HG02798 (cell line): ENCODE data around the gene TSSC4.

Source experiments
- ATAC-seq: cut with Tn5 transposase; IDR thresholded peaks from one replicate; pipeline ENCODE4 v1.9.1; 2021; ENCODE audit warnings: mild to moderate bottlenecking; ENCODE audit not compliant: unreplicated experiment, poor library complexity

The TSSC4 gene

GRCh38 chr11:2368178-2368850 lies 32.2 kb upstream of the TSSC4 start:
- no peak for ATAC-seq

DNA sequence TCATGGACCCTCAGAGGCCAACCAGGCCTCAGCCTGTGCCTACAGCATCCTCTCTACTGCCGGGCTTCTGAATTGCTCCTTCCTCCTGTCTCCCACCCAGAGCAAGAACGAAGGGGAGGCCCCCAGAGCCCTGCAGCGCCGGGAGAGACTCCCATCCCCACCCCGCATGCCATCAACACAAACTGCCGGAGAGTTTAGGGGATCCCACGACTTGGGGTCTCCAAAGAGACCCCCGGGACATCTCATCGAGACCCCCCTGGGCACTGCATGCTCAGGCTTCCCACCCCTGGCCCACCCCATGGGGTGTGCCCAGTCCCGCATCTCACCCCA lies 31.7 kb upstream of the TSSC4 start:
- ATAC-seq: no peak

- no peak for ATAC-seq
These were observed 31.2 kb upstream of the TSSC4 start for GRCh38 chr11:2369320-2369719.

DNA sequence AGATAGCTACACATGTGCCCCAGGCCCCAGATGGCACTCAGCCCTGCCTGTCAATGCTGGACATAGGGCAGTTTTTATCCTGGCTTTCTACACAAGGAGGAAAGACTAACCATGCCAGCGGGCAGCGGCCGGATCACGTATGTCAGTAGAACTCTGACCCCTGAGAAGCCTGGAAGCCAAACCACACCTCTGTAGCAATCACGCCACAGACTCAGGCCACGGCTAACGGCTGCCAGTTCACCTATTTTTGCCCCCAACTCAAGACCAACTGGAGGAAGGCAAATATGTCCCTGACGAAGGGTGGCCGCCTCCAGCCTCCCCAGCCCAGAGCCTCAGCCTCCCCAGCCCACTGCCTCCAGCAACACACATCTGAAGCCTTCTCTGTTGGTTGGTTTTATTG lies 30.7 kb upstream of the TSSC4 start:
- ATAC-seq: no peak

DNA sequence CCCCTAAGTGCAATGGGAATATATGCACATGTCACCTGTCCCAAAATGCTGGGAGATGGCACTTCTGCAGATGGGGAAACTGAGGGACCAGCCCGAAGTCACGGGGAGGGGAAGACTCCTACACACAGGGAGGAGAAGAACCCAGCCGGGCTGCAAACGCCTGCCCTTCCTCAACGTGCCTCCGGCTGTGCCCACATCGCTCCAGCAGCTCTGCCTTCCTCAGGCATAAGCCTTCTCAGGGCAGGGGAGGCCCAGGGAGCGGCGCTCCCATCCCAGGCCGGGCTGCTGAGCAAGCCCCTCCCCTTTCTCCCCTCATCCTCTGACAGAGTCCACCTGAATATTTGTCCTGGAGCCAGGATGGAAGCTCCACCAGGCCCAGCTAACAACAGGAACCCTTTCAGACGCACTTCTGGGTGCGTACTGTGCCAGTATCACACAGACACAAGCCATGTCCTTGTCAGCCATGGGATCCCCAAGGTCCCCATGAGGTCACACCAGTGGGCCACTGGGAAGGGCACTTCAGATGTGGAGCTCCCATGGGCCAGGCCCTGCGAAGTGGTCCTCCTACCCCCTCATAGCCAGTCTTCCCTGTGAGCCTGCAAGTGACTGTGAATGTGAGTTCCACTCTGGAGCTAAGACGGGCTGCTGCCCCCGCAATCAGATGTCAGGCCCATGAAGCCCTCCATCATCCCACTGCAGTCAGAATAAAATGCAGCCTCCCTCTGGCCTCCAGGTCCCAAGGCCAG lies 25.9 kb upstream of the TSSC4 start:
- ATAC-seq: no peak

DNA sequence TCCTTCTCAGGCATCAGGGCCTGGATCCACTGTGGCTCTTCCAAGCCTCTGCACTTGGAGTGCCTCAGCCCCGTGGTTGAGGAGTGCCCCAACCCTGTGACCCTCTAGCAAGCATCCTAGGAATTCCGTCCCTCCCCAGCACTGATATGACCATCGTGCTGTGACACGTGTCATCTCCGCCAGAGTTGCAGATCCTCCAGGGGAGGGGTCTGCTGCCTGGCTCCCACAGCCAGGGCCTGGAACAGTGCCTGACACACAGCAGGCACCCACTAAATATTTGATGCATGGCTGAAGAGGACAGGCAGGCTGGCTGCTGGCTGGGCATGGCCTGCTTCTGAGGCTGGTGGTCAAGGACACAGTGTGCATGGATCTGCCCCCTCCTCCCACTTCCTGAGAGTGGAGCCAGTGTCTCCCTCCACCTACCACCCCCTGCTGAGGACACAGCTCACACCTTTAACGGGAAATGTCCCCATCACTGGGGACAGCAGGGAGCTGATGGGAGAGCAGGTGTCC lies 25.2 kb upstream of the TSSC4 start:
- ATAC-seq: no peak

DNA sequence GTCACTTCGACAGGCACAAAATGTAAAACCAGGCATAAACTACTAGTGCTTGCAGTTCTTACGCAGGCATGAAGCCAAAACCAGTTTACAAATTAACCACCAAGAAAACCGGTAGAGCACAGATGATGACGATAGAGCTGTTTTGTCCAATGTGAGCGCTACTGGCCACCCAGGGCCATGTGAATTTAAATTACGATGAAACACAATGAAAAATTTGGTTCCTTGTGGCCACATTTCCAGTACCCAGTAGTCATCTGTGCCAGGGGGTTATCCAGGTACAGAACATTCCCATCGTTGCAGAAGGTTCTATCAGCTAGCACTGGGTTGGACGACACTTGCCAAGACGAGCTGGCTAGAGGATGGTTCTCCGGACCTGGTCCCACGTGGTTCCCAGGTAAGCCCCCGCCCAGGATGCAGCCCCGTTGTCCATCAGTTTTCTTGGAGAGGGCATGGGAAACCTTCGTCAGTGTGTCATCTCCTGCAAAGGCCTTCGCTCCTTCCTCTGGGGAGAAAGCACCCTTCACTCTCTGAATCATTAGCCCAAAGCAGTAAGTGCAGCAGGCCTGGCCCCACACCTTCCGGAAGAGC lies 24.5 kb upstream of the TSSC4 start:
- ATAC-seq: no peak

GRCh38 chr11:2376751-2377451 lies 23.6 kb upstream of the TSSC4 start, which contains the start of gene CD81:
TSS of gene CD81 (plus strand) at chr11:2377310. CDS start at chr11:2377550, 240 bp downstream.
- ATAC-seq: peak; percentile 47

DNA sequence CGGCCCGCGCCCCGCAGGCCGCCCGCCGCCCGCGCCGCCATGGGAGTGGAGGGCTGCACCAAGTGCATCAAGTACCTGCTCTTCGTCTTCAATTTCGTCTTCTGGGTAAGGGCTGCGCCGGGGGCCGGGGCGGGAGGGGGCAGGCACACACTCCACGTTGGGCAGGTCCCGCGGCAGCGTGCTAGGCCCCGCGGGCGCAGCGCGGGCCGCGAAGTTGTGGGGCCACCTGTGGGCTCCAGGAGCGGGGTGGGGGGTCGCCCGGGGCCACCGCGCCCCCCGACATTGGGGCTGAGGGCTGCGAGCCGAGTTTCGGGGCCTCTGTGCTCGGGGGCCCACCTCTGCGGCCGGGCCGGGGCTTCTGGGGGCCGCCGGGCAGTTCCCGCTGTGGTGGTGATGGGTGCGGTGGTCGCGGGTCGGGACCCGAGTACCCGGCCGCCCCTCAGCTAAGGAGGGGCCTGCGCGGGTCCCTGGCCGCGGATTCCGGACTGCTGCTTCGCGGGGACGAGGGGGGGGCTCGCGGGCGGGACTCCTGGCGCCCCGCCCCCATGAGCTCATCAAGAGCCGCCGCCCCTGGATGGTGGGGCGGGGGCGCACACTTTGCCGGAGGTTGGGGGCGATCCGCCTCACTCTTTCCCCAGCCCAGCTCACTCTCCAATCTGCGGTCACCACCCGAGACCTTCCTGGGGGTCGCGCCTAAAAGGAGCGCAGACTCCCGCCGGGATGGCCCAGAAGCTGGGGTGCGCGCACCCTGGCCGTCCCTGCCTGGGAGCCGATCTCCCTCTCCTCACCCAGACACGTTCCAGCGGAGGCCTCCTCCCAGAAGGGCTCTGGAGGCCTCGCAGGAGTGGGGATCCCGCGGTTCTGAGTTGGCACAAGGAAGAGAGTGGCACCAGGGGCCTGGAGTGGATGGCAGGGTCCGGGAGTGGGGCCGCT lies 22.8 kb upstream of the TSSC4 start:
- ATAC-seq: peak; percentile 21

DNA sequence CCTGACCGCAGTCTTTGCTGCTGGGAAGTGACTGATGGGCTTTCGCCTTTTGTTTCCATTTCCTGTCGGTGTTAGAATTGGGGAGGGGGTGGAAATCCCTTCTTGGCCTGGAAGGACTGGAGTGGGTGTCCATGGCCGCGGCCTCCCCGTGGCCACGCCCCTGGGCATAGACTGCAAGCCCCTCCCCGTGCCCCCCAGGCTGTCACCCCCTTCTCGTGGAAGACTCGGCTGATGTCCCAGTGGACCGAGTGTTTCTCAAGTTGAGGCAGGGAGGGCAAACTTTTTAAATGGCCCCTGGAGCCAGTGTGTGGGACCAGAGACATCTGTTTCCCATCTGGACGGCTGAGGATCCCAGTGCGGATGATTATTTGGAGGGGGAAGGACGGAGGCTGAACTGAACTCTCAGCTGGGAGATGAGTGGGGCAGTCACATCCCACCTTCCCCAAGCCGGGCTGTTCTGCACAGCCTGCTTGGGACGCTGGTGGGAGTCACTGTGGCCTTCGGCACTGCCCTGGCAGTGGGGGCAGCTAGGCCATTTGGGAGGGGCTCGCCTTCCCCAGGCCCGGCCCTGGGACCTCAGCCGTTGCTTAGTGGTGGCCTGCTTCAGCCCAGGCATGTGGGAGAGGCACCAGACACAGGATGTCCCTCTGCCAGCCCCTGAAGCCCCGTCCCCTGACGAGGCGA lies 21.9 kb upstream of the TSSC4 start:
- no peak for ATAC-seq

GRCh38 chr11:2379466-2380174 lies 20.9 kb upstream of the TSSC4 start:
- ATAC-seq: no peak

GRCh38 chr11:2380396-2380795 lies 20.2 kb upstream of the TSSC4 start:
- no peak for ATAC-seq

DNA sequence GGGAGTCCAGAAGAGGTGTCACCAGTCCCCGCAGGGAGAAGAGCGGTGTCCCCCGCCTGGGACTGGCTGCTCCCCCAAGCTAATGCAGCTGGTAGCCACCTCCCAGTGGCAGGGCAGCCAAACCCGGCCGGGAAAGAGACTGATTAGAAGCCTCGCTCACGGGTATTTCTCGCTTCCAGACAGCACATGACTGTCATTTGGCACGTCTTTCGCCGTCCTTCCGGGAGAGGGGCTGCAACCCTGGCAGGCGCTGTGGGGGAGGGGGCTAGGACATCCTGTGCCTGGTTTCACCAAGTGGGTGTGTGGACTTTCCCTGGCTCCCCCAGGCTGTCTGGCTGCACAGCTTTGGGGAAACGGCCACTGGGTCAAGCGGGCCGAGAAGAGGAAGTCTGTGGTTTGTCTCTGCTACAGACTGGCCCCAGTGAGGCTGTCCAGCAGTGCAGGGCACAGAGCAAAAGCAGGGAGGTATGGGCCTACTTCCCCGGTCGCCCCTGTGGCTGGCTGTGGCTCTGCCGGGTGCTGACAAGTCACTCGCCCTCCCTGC lies 19.7 kb upstream of the TSSC4 start:
- ATAC-seq: no peak

DNA sequence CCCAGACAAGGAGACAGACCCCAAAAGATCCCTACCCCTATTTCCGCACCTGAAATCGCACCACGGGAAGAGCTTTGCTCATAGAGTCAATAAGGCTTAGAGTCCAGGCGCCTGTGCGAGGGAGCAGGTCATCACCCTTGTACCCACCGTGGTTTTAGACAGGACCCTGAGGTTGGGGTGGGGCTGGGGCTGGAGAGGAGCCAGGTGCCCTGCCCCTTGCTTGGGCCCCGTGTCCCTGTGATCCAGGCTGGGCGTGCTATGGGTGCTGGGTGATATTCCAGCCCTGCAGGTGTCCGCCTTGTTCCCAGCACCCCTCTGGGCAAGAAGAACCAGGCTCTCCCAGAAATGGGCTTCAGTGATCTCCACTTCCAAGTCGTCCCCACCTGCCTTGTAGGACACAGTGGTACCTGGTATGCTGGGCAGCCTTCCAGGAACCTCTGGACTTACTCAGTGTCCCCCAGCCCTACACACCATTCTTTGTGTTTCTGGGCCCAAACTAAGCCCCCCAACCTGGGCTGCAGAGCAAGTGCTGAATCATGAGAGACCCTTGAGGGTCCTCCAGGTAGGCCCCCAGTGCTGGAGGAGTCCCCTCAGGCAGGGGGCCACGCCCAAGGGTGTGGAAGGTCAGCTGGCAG lies 18.9 kb upstream of the TSSC4 start:
- no peak for ATAC-seq

GRCh38 chr11:2382129-2382517 lies 18.4 kb upstream of the TSSC4 start:
- ATAC-seq: no peak

DNA sequence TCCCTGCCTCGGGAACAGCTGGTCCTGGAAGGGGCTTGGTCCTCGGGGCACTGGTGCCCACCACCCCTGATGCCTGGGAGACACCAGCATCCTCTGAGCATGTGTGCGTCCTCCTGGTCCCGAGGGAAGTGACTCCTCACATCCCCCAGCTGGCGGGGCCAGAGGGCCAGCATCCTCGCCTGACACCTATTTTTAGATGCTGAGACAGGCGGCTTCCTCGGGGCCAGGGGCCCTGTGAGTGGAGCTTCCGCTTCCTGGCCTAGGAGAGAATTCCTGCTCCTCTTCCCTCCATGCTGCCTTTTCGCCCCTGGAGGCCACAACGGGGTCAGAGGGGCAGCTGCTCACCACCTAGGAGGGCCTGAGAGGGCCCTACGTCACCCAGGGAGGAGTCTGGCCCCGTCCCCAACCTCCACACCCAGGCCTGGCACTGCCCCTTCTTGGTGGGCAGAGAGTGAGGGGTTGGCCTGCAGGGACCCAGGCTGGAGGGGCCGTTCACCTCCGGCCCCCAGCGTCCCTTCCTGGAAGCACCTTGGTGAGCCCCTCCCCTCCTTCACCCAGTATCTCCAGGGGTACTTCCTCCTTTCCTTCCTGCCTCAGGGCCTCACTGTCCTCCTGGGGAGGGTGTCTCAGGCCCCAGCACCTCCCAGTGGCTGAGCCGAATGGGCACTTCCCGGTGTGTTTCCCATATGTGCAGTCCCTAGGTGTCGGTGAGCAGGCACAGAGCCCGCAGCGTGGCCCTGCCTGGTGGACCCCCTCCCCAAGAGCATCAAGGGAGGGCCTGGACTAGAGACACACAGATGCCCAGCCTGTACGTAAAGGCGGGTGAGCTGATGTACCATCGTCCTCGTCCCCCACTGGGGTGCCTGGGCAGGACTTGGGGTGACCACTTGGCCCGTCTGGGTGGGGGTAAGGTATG lies 17.4 kb upstream of the TSSC4 start:
- ATAC-seq: no peak
